GM13976 (cell line): ENCODE results near the gene FYCO1.
"Not testable (repeated sequence)": the region's sequence is repeated elsewhere in the genome, so short reads cannot be mapped to it uniquely, and the experiment has no call there.

ENCODE experiments used
- DNase-seq: peaks from one replicate; pipeline ENCODE4 v3.0.0; 2012; ENCODE audit warnings: low spot score
- CTCF ChIP-seq: IDR thresholded peaks from 2 replicates; pipeline ENCODE4 v1.5.1; 2012; ENCODE audit warnings: borderline replicate concordance, mild to moderate bottlenecking; ENCODE audit not compliant: insufficient read depth; ENCODE audit errors: extremely low read depth, missing control alignments, control extremely low read depth
- in situ Hi-C: fragments of 300-500 bp; cut with MboI; formaldehyde crosslinking; loops from one replicate; pipeline ENCODE4 v1.12.0; 2022; ENCODE audit warnings: low sequenced_read_pairs, mixed read lengths, inconsistent platforms; ENCODE audit not compliant: unreplicated experiment

Gene FYCO1

DNA sequence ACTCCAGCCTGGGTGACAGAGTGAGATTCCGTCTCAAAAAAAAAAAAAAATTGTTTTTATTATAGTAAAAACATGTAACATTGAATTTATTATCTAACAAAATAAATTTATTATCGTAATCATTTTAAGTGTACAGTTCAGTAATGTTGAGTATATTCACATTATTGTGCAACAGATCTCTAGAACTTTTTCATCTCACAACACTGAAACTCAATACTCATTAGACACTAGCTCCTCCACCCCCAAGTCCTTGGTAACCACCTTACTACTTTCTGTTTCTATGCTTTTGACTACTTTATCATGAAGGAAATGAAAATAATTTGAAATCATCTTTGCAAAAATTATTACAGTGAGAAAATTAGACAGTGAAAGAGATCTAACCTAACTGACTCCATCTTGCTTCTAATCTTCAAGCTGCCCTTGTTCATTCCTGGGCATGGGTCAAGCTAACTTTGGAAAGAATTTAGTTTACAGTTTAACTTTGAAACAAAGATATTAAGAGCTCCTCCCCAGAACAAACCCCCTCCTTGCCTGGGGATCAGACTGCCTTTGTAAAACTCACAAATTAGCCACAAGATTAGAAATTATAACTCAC lies 15.0 kb upstream of the FYCO1 start:
- in situ Hi-C loops = no loop called here
- TF ChIP-seq CTCF = no peak
- DNase-seq = peak; percentile 45

DNA sequence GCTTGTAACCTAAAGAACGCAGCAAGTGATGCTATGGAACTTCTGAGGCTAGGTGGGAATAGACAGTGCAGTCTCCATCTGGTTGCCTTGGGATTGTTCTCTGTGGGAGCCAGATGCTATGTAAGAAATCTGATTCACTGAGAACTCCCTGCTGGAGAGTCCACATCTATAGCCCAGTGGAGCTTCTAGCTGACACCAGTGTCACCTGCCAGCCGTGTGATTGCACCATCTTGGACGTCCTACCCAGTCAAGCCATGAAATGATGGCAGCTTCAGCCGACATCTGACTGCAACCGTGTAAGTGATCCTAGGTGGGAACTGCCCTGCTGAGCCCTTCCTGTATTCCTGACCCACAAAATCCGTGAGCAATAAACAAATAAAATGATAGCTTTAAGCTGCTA lies 12.4 kb upstream of the FYCO1 start:
- no peak for DNase-seq
- TF ChIP-seq CTCF = no peak
- in situ Hi-C loops = no loop called here

DNA sequence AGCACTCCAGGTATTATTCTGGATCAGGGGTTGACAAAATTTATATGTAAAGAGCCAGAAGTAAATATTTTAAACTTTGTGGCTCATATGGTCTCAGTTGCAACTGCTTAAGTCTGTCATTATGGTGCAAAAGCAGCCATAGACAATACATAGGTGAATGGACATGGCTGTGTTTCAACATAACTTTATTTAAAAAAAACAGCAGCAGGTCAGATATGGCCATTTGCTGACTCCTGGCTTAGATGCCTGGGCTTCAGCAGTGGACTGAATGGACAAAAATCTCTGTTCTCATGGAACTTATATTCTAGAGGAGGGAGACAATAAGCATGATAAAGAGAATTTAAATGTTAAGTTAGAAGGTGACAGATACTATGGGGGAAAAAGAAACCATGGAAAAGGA lies 11.7 kb upstream of the FYCO1 start:
- TF ChIP-seq CTCF = no peak
- no peak for DNase-seq
- in situ Hi-C loops = no loop called here

DNA sequence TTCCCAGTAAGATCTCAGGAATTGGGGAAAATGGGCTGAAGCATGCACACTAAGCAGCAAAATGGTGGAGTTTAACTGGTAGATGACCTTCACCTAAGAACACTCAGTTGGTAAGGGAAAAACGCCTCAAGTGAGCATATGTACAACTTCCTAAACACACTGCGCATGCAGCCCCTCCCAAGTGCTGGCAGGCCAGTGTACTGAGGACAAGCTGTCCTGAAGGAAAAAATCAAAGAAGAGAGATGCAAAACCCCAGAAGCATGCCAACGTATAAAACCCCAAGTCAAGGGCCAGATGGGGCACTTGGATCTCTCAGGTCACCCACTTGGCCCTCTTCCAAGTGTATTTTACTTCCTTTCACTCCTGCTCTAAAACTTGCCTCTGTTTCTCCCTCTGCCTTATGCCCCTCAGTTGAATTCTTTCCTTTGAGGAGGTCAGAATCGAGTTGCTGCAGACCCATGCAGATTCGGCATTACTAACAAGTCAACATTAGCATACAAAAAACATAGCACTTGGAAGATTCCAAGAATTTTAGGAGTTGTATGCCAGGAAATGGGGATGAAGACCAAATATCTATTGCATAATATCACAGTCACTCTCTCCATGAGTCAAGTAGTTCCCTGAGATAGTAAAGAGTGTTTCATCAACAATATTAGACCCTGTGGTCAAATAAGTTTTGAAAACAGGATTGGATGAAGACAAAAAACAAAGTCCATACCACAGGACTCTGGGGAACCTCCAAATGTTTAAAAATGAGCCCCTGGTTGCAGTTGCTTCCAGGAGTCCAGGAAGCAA lies 10.8 kb upstream of the FYCO1 start:
- in situ Hi-C loops = no loop called here
- no peak for DNase-seq
- no peak for TF ChIP-seq CTCF

DNA sequence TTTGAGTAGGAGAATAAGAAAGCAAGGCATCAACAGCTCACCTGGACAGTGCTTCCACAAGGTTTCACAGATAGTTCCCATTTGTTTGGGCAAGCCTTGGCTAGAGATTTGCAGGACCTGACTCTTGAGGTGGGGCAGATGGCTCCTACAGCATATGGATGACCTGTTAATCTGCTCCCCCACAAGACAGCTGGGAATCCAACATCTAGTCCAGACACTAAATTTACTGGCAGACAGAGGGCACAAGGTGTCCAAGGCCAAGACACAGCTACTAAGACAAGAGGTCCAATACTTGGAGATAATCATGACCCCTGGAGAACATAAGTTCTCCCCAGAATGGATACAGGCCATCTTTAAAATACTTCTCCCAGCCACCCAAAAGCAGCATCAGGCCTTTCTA lies 8.1 kb upstream of the FYCO1 start:
- DNase-seq, in situ Hi-C loops: not testable (repeated sequence)

- no peak for DNase-seq
- TF ChIP-seq CTCF = no peak
- in situ Hi-C loops = no loop called here
Measured at GRCh38 chr3:46001178-46001577, 5.6 kb upstream of the FYCO1 start.

DNA sequence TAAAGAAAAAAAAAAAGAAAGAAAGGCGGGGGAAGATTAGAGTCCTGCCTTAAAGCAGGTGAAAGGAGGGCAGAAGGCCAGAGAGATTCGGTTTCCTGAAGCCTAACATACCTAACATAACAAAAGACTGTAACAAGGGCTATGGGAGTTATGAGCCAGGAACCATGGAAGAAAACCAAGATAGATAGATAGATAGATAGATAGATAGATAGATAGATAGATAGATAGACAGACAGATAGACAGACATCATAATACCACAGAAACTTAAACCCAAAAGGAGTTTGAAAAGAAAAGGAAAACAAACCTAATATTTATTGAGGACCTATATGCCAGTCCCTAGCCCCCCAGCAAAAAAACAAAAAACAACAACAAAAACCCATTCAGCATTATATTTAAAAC lies 2.3 kb upstream of the FYCO1 start:
- DNase-seq = no peak
- in situ Hi-C loops = no loop called here
- TF ChIP-seq CTCF = no peak

GRCh38 chr3:45997499-45997898 lies 1.9 kb upstream of the FYCO1 start:
- in situ Hi-C loops, DNase-seq: not testable (repeated sequence)
